HG03558 (cell line): ENCODE measurements around the gene E2F2.

Experiments used
- ATAC-seq: cut with Tn5 transposase; IDR thresholded peaks from one replicate; pipeline ENCODE4 v1.9.1; 2021; ENCODE audit warnings: moderate number of reproducible peaks; ENCODE audit not compliant: unreplicated experiment; ENCODE audit errors: extremely low read depth

Gene E2F2

DNA sequence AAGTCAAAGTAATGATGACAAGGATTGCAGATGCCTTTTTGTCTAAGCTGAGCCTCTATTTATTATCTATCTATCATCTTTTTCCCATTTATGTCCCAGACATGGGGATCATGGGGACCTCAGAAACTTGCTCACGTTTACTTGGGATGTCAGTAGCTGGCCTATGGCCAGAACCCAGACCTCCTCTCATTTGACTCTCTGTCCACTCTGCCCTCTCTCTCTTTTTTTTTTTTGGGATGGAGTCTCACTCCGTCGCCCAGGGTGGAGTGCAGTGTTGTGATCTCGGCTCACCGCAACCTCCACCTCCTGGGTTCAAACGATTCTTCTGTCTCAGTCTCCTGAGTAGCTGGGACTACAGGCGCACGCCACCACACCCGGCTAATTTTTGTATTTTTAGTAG, 32.0 kb upstream of the E2F2 start:
- no peak for ATAC-seq

DNA sequence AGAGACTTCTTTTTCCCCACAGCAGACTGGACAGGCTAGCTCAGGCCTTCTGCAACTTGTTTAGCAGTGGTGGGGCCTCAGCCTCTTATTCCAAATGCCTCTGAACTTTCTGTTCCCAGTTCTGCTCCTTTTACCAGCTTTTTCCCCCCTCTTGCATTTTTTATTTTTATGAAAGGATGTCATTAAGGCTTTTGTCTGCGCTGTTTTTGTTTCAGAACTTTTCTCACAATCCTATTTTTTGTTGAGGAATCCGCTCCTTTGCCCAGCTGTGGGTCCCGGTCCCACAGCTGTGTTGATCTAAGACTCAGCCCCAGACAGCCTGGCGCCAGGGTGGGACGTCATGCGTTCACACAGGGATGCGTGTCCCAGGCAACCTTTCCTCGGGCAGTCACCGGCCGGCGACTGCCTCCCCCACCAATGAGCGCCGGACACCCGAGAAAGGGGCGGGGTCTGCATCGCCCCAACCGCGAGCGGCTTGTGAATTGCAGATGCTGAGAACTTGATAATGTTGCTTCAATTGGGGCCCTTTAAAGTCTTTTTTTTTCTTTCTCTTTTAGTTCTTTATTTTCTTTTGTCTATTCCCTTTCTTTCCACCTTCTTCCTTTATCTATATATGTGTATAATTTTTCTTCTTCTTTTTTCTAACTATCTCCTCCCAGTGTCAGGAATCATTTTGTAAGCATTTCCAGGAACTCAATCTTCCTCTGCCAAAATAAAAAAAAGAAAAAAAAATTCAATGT, 31.3 kb upstream of the E2F2 start:
- ATAC-seq = no peak

DNA sequence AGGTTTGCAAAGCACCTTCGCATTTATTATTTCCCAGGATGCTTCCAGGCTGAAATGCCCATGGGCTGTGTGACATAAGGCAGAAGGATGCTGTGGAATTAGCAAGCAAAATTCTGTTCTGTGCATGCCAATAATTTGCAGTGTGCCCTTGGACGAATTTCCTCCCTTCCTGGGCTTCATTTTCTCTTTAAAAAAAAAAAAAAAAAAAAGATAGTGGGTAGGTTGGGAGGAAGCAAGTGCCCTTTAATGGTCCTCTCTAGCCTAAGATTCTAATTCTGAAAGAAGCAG, 30.7 kb upstream of the E2F2 start:
- no peak for ATAC-seq

DNA sequence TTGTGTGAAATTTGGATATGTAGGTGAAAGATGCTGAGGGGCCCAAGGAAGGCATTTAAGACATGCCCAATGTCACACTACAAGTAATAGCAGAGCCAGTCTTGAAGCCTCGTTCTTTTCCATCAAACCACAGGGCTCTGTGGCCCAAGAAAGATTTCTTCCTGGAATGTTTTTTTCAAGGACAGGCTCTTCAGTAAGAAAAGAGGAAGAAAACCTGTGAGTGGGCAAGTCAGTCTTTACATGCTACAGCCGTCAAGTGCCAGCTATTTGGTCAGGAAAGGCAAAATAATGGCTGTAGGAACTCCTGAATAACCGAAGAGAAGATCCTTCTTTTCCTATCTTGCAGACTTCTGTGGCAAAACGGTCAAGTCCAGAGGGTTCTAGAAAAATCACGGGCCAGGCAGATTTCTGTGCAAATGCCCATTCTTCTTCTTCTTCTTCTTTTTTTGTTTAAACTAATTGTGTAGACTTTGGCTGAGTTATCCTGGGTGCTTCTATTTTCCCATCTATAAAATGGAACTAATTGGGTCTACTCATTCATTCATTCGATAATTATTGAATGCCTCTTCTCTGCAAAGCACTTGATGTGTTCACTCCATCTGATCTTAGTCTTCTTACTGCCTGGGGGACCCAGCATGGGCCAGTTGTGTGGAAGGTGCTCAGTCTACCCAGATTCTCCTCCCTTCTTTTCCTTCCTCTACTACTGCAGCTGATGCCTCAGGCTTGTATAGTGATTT, 30.2 kb upstream of the E2F2 start:
- no peak for ATAC-seq

DNA sequence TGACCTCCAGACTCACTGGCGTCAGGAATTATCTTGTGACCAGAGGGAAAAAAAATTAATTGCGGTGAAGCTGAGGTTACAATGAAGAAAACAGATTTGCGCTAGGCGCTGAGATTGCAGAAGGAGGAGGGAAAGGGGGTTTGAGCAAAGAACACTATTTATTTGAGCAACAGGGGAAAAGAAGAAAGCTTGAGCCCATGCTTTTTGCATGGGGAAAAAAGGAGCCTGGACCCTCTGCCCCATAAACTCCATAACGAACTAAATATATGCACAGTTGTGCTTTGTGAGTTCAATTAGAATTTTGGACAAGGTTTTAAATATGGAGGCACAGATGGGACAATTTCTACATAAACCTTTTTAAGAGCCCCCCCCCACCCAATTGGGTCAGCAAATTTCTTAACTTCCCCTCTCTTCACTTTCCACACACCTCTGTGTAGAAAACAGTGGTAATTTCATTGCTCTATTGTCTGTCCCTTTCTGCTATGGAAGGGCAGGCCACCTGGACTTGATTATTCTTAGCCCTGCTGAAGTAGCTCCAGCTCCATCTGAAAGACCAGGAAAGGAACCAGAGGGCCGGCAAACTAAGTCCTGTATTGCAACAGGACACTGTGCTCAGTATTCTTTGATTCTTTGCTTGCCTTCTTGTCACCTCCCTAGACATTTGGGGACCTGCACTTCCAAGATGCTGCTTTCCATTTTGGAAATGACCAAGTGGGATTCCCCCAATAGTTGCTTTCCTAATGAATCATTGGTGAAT, 29.1 kb upstream of the E2F2 start:
- ATAC-seq = no peak

DNA sequence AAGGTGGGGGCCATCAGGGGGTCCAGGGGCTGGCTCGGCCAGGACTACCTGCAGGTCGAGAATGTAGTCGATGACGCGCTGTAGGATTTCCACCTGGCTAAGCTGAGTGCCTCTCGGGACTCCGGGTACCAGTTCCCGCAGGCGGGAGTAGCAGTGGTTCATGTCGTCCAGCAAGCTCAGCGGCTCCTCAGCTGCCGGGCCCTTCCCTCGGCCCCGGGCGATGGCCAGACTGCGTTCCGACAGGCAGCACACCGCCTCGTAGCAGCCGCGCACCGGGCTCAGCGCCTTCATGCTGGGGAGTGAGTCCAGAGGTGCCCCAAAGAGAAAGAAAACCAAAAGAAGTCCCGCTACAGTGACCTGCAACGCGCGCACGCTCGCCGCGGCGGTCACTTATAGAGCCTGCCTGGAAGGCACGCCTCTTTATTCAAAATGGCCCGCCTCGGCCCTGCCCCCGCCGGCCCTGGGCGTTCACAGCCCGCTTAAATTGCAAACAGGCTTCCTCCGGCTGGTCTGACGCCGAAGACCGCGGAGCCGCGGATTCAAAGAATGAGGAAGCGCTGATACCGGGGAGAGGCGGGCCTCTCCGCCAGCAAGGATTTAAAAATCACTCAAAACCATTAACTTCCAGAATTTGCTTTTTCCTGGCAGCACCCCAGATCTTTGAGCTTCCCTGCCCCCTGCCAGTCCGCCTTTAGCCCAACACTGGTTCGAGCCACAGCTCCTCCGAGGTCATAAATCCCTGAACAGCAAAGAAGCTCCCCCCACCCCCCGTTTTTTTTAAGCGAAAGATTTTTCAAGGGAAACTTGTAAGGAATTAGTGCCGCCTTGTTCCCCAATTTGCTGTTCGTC, 28.3 kb upstream of the E2F2 start, which contains the start of gene ID3:
Gene ID3 (minus strand): TSS at position 366 of the 849 bp plus-strand sequence. CDS start 75 bp downstream, at position 291.
- ATAC-seq = peak; percentile 35

DNA sequence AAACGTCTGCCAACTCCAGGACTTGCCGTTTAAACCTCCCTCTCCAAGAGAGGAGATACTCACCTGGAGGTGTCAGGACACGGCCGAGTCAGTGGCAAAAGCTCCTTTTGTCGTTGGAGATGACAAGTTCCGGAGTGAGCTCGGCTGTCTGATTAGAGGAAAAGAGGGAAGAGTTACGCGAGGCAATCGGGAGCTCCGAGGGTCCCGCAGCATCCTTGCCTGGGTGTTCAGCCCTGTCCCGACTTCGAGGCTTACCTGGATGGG, 27.8 kb upstream of the E2F2 start:
- no peak for ATAC-seq

DNA sequence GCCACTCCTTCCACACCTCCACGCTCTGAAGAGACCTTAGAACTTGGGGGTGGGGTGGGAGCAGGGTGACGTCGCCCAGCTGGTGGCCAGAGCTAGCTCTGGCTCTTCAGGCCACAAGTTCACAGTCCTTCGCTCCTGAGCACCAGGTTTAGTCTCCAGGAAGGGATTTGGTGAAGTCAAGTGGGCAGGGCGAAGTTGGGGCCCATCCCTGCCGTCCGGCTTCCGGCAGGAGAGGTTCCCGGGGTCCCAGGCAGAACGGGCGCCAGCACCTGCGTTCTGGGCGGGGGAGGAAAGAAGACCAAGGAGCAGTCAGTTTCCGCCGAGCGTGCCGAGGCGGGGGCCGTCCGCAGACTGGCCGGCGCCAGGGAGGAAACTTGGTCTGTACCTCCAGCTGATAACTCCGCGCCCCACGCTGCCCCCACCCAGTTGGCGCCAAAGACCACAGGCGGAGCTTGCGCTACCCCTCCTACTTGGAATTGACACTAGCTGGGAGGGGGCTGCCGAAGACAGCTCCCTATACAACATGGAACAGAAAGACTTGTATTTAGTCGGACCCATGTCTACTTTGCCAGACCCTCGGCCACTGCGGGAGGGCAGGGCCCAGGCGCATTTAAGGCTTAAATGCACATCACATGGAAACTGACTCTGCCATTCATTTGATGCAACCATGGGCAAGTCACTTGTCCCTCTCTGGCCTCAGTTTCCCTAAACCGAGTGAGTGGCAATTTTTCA, 27.3 kb upstream of the E2F2 start:
- no peak for ATAC-seq

DNA sequence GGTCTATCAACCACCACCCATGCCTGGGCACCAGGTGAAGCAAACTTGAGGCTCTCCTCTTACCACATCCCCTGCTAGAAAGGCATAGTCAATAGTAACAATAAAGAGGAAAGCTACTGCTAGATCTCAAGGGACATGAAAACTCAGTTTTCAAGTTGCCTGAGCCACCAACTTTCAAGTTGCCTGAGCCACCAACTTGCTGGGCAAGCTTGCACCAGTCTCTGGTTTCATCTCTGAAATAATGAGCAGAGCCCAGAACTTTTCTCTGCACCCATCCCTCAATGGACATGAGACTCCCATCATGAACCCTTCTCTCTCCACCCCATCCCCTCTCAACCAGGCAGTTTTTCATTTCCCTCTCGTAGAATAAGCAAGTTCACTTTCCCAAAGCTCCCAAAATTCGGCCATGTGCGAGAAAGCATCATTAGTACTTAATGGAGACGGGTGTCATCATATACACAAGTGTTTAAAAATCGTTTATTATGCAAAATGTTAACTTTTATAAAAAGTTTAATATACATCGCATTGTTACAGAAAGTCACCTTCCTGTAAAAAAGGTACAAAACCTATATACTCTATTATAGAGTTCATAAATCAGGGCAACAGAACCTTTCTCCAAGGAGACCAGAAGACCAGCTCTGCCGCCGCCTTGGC, 26.6 kb upstream of the E2F2 start:
- no peak for ATAC-seq

DNA sequence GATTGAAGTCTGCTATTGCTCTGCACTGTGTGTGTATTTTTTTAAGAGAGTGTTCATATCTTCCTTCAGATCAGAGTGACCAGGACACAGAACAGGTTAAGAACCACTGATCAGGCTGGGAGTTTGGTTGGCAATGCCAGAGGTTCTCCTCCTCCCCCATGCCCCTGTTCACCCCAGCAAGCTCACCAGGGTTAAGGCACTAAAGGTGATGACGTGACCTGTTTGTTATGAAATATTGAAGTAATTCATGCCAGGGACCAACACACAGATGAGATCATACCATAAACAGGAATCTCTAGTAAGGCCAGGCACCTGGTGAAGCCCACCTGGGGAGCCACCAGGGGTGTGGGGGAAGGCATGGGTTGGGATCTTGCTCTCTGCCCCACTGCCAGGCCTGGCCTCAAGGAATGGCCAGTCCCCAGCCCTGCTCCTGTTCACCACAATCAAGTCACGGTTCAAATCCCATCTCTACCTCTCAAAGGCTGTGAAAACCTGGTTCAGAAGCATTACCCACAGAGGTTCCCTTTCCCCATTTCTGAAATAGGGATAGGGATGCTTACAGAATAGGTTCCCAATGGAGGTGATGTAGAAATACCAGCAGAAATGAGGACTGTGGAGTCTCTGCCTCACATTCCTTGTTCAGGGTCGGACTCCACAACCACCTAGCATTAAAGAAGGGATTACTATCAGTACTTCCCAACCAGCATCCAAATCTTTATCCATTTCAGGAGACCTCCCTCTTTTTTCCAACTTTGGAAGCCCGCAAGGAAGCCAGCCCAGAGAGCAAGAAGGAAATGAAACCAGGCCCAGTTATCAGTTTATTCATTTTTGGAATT, 25.8 kb upstream of the E2F2 start:
- no peak for ATAC-seq

DNA sequence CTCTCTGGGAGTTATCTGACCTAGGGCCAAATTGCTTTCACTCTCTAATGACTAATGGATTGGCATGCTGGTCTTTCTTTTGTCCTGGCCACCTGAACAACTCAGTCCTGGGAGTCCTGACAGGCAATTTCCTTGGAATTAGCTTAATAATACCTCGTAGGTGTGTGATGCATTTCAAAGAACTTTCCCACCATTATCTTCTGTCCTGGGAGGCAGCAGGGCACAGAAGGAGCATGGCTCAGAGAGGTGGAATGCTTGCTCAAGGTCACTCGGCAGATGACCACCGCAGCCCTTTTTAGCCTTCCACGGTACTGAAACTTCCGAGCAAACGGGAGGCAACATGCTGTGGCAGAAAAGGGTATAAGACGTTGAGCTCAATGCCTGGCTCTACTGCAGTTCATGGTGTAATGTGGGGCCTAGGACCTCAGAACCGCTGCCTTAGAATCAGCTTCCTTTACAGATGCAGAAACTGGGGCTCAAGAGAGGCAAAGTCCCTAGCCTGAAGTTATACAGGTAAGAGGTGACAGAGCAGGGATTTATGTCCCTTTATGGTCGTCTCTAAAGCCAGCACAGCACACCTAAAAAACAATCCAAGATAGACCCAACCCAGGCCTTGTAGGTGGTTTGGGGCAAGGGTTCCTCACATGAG, 25.1 kb upstream of the E2F2 start:
- ATAC-seq = no peak

DNA sequence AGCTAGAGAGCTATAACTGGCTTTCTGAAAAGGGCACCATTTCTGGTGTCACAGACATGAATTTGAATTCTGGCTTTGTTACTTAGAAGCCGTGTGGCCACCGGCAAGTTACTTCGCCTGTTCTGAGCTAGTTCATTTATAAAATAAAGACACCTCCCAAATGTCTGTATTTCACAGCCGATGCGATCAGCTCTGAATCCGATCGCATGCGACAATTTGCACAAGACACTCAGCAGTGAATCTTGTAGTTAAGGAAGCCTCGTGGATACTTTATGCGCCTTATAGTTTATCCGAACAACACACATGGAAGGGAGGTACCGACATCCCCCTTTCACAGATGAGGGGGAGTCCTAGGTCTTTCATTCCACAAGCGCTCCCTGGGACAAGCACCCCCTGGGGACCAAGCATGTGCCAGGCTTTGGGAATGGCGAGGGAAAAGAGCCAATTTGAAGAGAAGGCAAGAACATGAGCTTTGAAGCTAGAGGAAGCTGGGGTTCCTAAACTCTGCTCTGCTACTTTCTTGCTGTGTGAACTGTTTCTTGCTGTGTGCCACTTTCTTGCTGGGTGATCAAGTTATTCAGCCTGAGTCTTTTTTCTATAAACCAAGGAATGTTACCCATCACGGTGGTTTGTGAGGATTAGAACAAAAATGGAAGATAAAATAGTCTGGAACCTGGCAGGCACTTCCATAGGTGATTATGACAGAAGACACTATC, 24.4 kb upstream of the E2F2 start:
- no peak for ATAC-seq

DNA sequence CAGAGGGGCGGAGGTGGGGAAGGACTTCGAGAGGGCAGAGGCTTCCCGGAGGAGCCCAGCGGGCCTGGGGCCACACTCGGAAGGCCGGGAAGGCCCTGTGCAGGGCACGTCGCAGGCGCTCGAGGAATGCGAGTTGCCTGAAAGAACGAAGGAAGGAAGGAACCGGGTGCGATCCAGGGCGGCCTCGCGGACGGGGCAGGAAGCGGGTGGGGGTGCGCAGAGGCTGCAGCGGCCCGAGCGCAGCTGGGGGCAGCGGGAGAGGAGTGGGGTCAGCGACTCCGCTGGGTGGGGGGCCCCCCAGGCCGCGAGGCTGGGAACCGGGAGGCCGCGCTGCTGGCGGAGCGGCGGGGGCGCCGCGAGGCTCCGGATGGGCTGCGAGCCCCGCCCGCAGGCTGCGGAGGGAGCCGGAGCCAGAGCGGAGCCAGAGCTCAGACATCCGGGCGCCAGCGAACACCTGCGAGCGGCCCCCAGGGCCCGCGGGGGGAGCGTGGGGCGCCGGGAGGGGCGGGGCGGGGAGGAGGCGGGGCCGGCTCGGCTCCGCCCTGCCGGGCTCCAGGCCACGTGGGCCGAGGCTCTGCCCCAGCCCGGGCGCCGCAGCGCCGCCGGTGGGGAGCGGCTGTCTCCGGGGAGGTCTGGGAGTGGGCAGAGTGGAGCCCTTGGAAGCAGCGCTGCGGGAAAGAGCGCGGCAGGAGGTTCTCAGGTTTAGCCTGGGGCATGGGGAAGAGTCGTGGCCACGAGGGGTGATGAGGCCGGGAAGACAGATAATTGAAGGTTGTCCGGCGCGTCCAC, 23.6 kb upstream of the E2F2 start:
- no peak for ATAC-seq

DNA sequence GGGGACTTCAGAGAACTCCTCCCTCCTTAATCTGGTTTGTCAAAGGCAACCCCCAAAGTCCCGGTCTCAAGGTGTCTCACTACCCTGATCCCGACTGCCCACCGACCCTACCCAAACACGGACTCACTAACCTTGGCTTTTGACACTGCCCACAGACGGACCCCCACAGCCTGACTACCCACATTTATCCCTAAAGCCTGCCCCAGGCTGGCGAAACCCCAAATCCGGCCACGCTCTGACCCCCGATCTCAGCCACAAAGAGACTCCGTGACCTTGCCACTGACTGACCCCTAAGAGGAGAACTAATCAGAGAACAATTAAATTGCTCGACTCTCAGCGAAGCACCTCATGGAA, 23.1 kb upstream of the E2F2 start:
- ATAC-seq = no peak

DNA sequence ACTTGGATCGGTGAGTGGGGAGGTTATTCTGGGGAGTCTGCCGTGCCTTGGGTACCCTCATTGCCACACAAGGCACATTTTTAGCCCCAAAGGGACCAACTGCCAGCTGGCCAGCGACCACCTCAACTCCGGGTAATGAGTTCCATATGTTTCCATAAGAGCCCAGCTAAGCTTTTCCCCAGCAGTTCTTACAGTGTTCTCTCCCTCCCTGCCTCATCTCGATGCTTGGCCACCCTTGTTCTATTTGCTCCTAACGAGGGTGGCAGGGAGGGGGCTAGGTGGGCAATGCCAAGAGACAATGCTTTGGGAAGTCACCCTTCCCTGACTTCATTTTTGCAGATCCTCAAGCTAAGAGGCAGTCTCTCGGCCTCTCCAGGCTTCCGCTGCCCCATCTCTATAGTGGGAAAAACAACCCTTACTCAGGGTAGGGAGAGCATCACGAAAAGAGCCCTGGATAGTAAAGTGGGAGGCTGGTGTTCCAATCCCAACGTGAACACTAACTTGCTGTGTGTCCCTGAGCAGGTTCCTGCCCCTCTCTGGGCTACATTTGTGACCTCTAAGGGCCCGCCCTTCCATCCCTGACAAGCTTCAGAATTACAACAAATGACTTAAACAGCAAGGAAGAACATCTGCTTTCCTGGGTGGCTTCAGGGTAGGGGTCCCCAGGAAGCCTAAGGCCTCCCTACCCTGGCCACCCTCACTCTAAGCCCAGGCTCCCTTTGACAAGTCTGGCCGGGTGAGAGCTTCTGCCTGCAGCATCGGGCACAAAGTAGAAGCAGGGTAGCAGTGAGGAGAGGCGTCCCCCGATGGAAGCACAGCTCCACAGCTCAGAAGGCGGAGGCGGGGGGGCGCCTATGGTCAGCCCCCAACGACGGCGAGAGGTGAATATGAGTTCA, 22.4 kb upstream of the E2F2 start:
- no peak for ATAC-seq

DNA sequence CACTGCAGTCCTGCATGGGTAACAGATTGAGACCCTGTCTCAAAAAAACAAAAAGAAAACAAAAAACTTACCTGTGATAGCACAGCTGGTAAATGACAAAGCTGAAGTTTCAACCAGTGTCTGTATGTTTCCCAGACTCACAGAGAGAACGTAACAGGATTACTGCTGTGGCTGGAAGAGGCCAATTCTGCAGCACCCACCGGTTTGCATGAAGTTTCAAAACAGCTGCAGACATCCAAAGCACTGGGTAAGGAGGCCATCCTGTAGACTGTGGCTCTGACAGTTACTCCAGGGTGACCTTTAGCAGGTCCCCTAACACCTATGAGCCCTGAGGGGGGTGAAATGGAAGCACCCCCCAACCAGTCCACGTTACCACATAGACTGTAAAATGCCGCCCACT, 20.8 kb upstream of the E2F2 start:
- ATAC-seq = no peak
